GM12891 (cell line): ENCODE data around the gene HORMAD1.

Experiments
- DNase-seq: peaks from one replicate; pipeline ENCODE4 v3.0.0; 2011; ENCODE audit warnings: low spot score; ENCODE audit not compliant: insufficient read length
- FAIRE-seq: peaks from 2 replicates; lab custom pipeline; 2011; peaks lifted over from hg19 to GRCh38; lab: Jason Lieb, UNC
- PAX5 ChIP-seq: IDR thresholded peaks from 2 replicates; pipeline ENCODE4 v1.6.1; 2011; ENCODE audit warnings: low read length, moderate library complexity, mild to moderate bottlenecking; ENCODE audit not compliant: insufficient read depth, severe bottlenecking
- POLR2A ChIP-seq: IDR thresholded peaks from 2 replicates; pipeline ENCODE4 v1.6.1; 2011; ENCODE audit warnings: low read depth, low read length, control low read depth
- POLR2AphosphoS5 ChIP-seq: IDR thresholded peaks from 2 replicates; pipeline ENCODE4 v1.6.1; 2011; ENCODE audit warnings: low read depth, low read length, control low read depth
- POU2F2 ChIP-seq: IDR thresholded peaks from 2 replicates; pipeline ENCODE4 v1.6.1; 2011; ENCODE audit warnings: low read depth, mild to moderate bottlenecking, control low read depth, low read length, moderate library complexity
- SPI1 ChIP-seq: IDR thresholded peaks from 2 replicates; pipeline ENCODE4 v1.6.1; 2011; ENCODE audit warnings: low read depth, low read length, control low read depth
- TAF1 ChIP-seq: IDR thresholded peaks from 2 replicates; pipeline ENCODE4 v1.6.1; 2011; ENCODE audit warnings: low read depth, low read length, control low read depth

The HORMAD1 gene

DNA sequence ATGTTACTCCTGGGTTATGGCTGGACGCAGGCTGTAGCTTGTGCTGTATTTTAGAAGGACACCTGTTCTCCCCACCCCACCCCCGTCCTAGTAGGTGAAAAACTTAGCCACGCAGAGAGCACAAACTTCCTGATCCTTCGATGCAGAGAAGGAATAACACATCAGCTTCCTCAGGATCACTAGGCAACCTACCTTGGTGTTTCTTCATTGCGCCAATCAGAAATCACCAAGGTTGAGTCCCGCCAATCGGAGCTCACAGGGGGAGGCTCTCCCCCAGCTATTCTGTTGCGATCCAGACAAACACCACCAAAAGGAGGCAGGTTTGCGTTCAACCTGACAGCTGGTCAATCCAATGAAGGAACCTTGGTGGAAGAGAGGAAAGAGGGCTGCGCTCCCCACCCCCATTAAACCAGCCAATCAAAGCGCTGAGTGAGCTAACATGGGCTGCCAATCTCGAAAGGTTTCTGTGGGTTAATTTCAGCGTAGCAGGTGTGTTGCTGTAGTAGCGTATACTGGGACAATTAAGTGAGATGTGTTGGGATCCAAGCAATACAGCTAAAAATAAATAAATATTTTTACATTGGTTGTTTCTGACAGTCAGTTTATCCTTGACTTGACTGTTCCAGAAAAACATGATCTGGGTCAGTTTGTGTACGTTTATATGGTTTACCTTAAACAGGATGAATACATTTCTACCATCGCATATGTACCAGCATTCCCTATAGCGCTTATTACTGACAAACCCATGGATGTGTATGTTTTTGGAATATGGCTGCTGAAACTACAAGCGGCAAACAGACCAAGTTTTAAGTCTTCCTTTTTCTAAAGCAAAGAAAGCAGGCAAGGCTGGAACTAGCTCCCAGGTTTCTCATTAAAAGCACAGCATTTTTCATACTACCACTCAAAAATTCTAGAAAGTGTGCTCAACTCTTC, 23.4 kb downstream of the HORMAD1 start, which contains the start of gene GOLPH3L:
TSS of gene GOLPH3L (minus strand) at position 160 of the 933 bp plus-strand sequence. CDS start 2,316 bp downstream, outside the sequence.
- TF ChIP-seq POLR2AphosphoS5 (no peak), PAX5 (no peak), SPI1 (no peak), POU2F2 (no peak), POLR2A (no peak; the same call in 1 of the 2 replicates), TAF1 (no peak)
- FAIRE-seq (peak; percentile 98), DNase-seq (peak; percentile 45)

DNA sequence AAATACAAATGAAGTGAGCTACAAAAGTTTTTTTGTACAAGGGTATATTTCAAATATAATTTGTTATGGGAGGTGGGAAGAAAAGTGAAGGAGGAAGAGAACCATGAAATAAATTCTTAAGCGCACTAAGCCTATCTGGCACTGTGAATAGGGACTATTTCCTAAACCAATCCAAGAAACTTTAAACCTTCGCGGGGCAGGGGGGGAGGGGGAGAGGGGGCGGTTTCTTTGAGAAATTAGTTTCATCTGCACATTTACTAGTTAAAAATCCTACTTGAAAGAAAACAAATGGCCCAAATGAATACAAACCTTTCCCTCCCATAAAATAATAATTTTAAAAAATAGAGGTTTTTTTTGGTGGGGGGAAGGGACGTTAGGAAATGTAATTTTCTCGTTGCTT, 24.1 kb downstream of the HORMAD1 start:
- TF ChIP-seq PAX5 (no peak), POU2F2 (no peak), POLR2AphosphoS5 (no peak), SPI1 (no peak), POLR2A (no peak), TAF1 (no peak)
- FAIRE-seq (no peak), DNase-seq (no peak)

- FAIRE-seq = no peak
- DNase-seq = no peak
- TF ChIP-seq SPI1 (no peak; the same call in 1 of the 2 replicates), POU2F2 (no peak), POLR2A (no peak), POLR2AphosphoS5 (no peak), TAF1 (no peak), PAX5 (no peak)
These were observed 24.5 kb downstream of the HORMAD1 start for GRCh38 chr1:150696162-150696561.

- no peak for DNase-seq
- peak; percentile 28 for FAIRE-seq
- TF ChIP-seq SPI1 = no peak
- no peak for TF ChIP-seq POU2F2
These were observed 25.1 kb downstream of the HORMAD1 start for GRCh38 chr1:150695561-150695960.

- no peak for TF ChIP-seq POLR2A
- TF ChIP-seq TAF1 = no peak
- TF ChIP-seq POLR2AphosphoS5 = no peak
- no peak for TF ChIP-seq SPI1
- no peak for TF ChIP-seq PAX5
- TF ChIP-seq POU2F2 = no peak
- FAIRE-seq (no peak), DNase-seq (no peak)
These were observed 28.0 kb downstream of the HORMAD1 start for GRCh38 chr1:150692720-150693119.

GRCh38 chr1:150688763-150689162, 31.9 kb downstream of the HORMAD1 start:
- no peak for DNase-seq
- no peak for TF ChIP-seq SPI1
- TF ChIP-seq POLR2A = no peak
- no peak for TF ChIP-seq POLR2AphosphoS5
- no peak for TF ChIP-seq PAX5
- no peak for TF ChIP-seq POU2F2
- TF ChIP-seq TAF1 = no peak
- FAIRE-seq = no peak

DNA sequence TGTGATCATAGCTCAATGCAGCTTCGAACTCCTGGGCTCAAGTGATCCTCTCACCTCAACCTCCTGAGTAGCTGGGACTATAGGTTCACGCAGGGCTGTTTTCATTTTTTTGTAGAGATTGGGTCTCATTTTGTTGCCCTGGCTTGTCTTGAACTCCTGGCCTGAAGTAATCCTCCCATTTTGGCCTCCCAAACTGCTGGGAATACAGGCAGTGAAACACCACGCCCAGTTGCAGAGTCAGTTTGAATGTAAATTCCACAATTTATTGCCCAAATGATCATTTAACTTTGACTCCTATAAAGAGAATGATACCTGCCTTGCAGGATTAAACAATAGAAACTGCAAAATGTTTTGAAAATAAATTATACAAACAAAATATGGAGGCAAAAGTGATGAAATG, 34.4 kb downstream of the HORMAD1 start:
- TF ChIP-seq SPI1 (no peak), POU2F2 (no peak), POLR2AphosphoS5 (no peak)
- DNase-seq (no peak), FAIRE-seq (no peak)

DNA sequence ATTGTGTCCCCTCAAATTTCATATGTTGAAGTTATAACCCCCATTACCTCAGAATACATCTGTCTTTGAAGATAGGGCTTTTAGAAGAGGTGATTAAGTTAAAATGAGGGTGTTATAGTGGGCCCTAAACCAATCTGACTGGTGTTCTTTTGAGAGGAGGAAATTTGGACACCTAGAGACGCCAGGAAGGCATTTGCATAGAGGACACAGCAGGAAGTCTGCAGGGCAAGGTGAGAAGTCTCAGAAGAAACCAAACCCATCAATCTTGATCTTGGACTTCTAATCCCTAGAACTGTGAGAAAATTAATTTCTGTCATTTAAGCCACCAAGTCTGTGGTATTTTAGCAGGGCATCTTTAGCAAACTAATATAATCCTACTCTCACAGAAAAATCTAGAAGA, 36.8 kb downstream of the HORMAD1 start:
- FAIRE-seq (no peak), DNase-seq (no peak)
- TF ChIP-seq SPI1 (no peak), POU2F2 (0 out of 2 replicates have a peak, but pooled peaks have one; percentile 36), TAF1 (no peak), POLR2A (no peak), PAX5 (no peak), POLR2AphosphoS5 (no peak)

DNA sequence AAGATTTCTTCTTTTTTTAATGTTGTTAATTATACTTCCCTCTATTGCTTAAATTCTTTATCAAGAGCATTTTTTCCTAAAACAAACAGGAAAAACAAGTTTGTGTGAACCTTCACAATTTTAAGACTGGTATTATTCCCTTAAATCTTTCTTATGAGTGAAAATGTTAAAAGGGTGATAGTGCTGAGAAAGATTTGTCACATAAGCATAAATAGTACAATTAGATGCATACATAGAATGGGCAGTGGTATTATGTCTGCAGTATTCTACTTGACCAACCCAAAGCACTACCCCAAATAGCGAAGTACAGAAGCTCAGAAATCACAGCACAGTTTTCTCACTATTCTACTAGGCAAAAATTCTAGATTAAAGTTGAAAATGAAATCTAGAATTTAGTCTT, 41.7 kb downstream of the HORMAD1 start:
- TF ChIP-seq POU2F2 (no peak), PAX5 (no peak), POLR2AphosphoS5 (no peak), POLR2A (no peak), SPI1 (no peak), TAF1 (no peak)
- FAIRE-seq (no peak), DNase-seq (no peak)

GRCh38 chr1:150674881-150675280, 45.8 kb downstream of the HORMAD1 start:
- no peak for FAIRE-seq
- TF ChIP-seq PAX5 = no peak
- TF ChIP-seq POLR2AphosphoS5 = no peak
- TF ChIP-seq POU2F2 = no peak
- no peak for TF ChIP-seq TAF1
- TF ChIP-seq POLR2A = no peak
- no peak for TF ChIP-seq SPI1
- DNase-seq = no peak
